Activated naive CD4-positive, alpha-beta T cell treated with anti-CD3 and anti-CD28 coated beads for 36 hours (primary cell): Measurements from ENCODE around the gene OR13H1. TPM values are rescaled to one million over a fixed set of nuclear protein-coding genes. Genes with fewer than 3 reads are reported as not detected.
"Not testable (repeated sequence)": the region's sequence is repeated elsewhere in the genome, so short reads cannot be mapped to it uniquely, and the experiment has no call there.

Experiments
- CTCF ChIA-PET: fragments of 350-600 bp; sonication (Branson Sonifier 250); formaldehyde crosslinking; loops from one replicate; lab custom pipeline; 2021; ENCODE audit warnings: antibody characterized with exemption; lab: Charles Lee
- DNase-seq: peaks from one replicate; pipeline ENCODE4 v3.0.0-alpha.2; 2020
- H3K27ac Mint-ChIP-seq: one replicate; pipeline ENCODE4 v1.8.0; 2021; ENCODE audit warnings: mild to moderate bottlenecking, mixed read lengths
- H3K27me3 Mint-ChIP-seq: one replicate; pipeline ENCODE4 v1.8.0; 2021; ENCODE audit warnings: low read depth, mixed read lengths
- H3K36me3 Mint-ChIP-seq: one replicate; pipeline ENCODE4 v1.8.0; 2021; ENCODE audit warnings: low read depth, mixed read lengths
- H3K4me1 Mint-ChIP-seq: one replicate; pipeline ENCODE4 v1.8.0; 2021; ENCODE audit warnings: low read depth, mixed read lengths
- H3K4me3 Mint-ChIP-seq: one replicate; pipeline ENCODE4 v1.8.0; 2021; ENCODE audit warnings: mild to moderate bottlenecking, moderate library complexity, mixed read lengths
- H3K9me3 Mint-ChIP-seq: one replicate; pipeline ENCODE4 v1.8.0; 2021; ENCODE audit warnings: mixed read lengths
- intact Hi-C: fragments of 100-400 bp; cut with micrococcal nuclease; formaldehyde crosslinking; loops from one replicate; pipeline ENCODE4 v1.15.1; 2023
- total RNA-seq, 2 experiments: library from RNA; stranded (reverse); gene quantifications; one replicate each; pipeline ENCODE4 v1.2.3, GENCODE V29; 2021

The OR13H1 gene, protein sequence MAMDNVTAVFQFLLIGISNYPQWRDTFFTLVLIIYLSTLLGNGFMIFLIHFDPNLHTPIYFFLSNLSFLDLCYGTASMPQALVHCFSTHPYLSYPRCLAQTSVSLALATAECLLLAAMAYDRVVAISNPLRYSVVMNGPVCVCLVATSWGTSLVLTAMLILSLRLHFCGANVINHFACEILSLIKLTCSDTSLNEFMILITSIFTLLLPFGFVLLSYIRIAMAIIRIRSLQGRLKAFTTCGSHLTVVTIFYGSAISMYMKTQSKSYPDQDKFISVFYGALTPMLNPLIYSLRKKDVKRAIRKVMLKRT
- total RNA-seq: not detected

DNA sequence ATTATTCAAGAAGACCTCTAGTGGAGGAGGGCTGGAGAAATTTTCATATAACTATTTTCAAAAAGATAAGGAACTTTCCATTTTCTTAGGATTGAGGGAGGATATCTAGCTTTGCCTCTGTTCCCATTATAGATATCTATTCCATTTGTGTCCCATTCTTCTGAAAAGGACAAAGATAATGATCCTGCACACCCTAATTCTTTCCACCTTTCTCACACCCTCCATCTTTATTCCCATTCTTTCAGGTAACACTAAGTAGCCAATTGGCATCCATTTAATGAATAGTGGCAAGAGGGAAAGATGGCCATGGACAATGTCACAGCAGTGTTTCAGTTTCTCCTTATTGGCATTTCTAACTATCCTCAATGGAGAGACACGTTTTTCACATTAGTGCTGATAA is at the start of gene OR13H1:
OR13H1 (plus strand) TSS at position 301 of the 400 bp plus-strand sequence; CDS start at position 301, 0 bp downstream.
- H3K27ac Mint-ChIP-seq: no peak within 1 kb of the TSS
- CTCF ChIA-PET: no interaction called here
- H3K4me1 Mint-ChIP-seq: no peaks in the 10 kb centered on the region
- H3K9me3 Mint-ChIP-seq: no peaks in the 10 kb centered on the region
- H3K27me3 Mint-ChIP-seq: peaks cover 6% of the 10 kb centered on the region
- DNase-seq: no peak
- H3K36me3 Mint-ChIP-seq: no peaks in the 10 kb centered on the region
- intact Hi-C loops: no loop called here
- H3K4me3 Mint-ChIP-seq: no peak within 1 kb of the TSS

DNA sequence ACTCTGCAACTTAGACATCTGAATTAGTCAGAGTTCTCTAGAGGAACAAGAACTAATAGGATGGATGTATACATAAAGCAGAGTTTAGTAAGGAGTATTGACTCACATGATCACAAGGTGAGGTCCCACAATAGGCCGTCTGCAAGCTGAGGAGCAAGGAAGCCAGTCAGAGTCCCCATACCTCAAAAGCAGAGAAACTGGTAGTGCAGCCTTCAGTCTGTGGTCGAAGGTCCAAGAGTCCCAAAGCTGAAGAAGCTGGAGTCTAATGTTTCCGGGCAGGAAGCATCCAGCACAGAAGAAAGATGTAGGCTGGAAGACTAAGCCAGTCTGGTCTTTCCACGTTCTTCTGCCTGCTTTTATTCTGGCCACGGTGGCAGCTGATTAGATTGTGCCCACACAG is 42.3 kb upstream of the OR13H1 start:
- H3K9me3 Mint-ChIP-seq, H3K36me3 Mint-ChIP-seq, intact Hi-C loops, H3K27ac Mint-ChIP-seq, DNase-seq, H3K27me3 Mint-ChIP-seq, H3K4me1 Mint-ChIP-seq, H3K4me3 Mint-ChIP-seq, CTCF ChIA-PET: not testable (repeated sequence)

DNA sequence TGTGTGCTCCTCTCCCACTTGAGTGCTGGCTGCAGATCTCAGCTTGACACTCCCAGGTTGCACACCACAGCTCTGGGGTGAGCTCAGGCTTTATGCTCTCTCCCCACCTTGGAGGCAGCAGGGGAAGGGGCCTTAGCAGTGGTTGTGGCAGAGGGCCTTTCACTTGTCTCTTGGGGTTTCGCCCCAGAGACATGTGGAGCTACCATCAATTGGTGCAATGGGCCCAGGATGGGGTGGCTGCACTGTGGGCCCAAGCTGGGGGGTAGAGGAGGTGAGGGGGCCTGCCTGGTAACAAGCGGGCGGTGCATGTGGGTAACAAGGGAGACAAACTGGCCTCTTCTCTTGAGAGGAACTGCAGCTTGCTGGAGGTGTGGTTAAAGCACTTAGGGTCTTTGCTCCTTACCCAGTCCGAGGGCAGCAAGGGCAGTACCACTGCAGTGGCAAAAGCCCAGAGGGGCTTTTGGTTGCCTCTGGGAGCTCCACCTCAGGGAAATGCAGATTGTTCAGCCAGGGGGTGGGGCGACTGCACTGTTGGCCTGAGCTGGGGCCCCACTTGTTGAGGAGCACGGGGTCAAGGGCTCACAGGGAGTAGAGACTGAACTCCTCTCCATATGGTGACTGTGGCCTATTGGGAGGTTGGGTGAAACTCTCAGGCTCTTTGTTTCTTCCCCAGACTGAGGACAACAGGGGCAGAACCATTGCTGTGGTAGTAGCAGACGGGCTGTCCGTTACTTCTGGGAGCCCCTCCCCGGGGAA is 30.5 kb upstream of the OR13H1 start:
- Mint-ChIP-seq H3K9me3 (no peaks in the 10 kb centered on the region), H3K4me3 (no peak overlapping the region), H3K4me1 (no peaks in the 10 kb centered on the region), H3K27me3 (peaks cover 6% of the 10 kb centered on the region), H3K27ac (no peak overlapping the region), H3K36me3 (no peaks in the 10 kb centered on the region)
- CTCF ChIA-PET: no interaction called here
- no peak for DNase-seq
- intact Hi-C loops: no loop called here

DNA sequence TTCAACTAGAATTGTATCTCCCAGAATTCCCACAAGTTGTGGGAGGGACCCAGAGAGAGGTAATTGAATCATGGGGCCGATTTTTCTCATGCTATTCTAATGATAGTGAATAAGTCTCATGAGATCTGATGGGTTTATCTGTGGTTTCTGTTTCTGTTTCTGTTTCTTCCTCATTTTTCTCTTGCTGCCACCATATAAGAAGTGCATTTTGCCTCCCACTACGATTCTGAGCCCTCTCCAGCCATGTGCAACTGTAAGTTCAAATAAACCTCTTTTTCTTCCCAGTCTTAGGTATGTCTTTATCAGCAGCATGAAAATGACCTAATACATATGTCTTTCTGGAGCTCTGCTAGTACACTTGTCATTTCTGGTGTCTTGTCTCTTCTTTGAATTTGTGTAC is 22.1 kb upstream of the OR13H1 start:
- DNase-seq: no peak
- intact Hi-C loops: no loop called here
- CTCF ChIA-PET: no interaction called here
- no peaks in the 10 kb centered on the region for H3K36me3 Mint-ChIP-seq
- H3K4me1 Mint-ChIP-seq: no peaks in the 10 kb centered on the region
- H3K27me3 Mint-ChIP-seq: peaks cover 6% of the 10 kb centered on the region
- H3K27ac Mint-ChIP-seq: no peak overlapping the region
- no peak overlapping the region for H3K4me3 Mint-ChIP-seq
- no peaks in the 10 kb centered on the region for H3K9me3 Mint-ChIP-seq

DNA sequence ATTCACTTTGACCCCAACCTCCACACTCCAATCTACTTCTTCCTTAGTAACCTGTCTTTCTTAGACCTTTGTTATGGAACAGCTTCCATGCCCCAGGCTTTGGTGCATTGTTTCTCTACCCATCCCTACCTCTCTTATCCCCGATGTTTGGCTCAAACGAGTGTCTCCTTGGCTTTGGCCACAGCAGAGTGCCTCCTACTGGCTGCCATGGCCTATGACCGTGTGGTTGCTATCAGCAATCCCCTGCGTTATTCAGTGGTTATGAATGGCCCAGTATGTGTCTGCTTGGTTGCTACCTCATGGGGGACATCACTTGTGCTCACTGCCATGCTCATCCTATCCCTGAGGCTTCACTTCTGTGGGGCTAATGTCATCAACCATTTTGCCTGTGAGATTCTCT is 344 bp downstream of the OR13H1 start:
- no peak overlapping the region for H3K4me3 Mint-ChIP-seq
- no peaks in the 10 kb centered on the region for H3K9me3 Mint-ChIP-seq
- intact Hi-C loops: no loop called here
- no peak overlapping the region for H3K27ac Mint-ChIP-seq
- DNase-seq: no peak
- peaks cover 6% of the 10 kb centered on the region for H3K27me3 Mint-ChIP-seq
- CTCF ChIA-PET: no interaction called here
- no peaks in the 10 kb centered on the region for H3K36me3 Mint-ChIP-seq
- H3K4me1 Mint-ChIP-seq: no peaks in the 10 kb centered on the region

DNA sequence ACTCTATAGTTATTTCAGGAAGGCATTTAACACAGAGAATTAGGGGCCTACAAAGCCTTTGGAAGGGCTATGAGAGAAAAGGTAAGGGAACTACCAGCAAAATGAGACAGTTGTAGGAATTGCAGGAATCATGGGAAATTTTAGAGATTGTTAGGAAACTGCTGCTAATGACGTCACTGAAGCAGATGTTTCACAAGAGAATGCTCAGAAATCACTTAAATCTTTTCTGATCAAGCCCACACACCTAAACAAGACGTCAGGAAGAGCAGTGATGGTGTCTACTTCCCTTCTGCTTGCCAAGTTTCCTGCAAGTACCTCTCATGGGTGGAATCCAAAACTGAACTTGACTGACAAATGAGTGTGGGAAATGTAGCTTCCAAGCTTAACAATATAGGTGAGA is 5.1 kb downstream of the OR13H1 start:
- DNase-seq: no peak
- Mint-ChIP-seq H3K4me3 (no peak overlapping the region), H3K27ac (no peak overlapping the region), H3K4me1 (no peaks in the 10 kb centered on the region), H3K27me3 (no peaks in the 10 kb centered on the region), H3K36me3 (no peaks in the 10 kb centered on the region), H3K9me3 (no peaks in the 10 kb centered on the region)
- CTCF ChIA-PET: no interaction called here
- intact Hi-C loops: no loop called here

DNA sequence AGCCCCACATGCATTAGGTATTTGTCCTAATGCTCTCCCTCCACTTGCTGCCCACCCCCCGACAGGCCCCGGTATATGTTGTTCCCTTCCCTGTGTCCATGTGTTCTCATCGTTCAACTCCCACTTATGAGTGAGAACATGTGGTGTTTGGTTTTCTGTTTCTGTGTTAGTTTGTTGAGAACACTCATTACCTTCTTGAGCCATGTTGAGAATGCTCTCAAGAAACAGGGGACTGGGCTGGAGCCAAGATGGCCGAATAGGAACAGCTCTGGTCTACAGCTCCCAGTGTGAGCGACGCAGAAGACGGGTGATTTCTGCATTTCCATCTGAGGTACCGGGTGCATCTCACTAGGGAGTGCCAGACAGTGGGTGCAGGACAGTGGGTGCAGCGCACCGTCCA is 8.6 kb downstream of the OR13H1 start:
- H3K9me3 Mint-ChIP-seq, H3K4me3 Mint-ChIP-seq, intact Hi-C loops, H3K36me3 Mint-ChIP-seq, H3K27ac Mint-ChIP-seq, DNase-seq, H3K4me1 Mint-ChIP-seq, CTCF ChIA-PET, H3K27me3 Mint-ChIP-seq: not testable (repeated sequence)

DNA sequence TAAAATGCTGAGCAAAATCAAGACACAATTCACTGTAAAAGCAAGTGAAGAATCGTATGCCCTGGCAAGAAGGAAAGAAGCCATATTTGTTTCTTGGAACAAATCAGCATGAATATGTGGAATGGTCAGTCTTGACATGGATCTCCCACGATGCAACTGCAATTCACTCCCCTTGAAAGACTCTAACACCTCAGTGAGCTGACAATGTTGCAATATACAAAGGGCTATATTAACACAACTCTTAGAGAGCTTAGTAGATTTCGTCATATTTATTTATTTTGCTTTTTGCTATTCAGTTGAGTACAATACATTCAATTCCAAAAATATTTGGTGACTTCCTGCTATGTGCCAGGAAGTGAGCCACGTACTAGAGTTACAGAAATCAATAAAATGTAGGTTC is 14.7 kb downstream of the OR13H1 start:
- CTCF ChIA-PET: no interaction called here
- no peaks in the 10 kb centered on the region for H3K4me1 Mint-ChIP-seq
- intact Hi-C loops: no loop called here
- no peak overlapping the region for H3K4me3 Mint-ChIP-seq
- H3K27ac Mint-ChIP-seq: no peak overlapping the region
- no peaks in the 10 kb centered on the region for H3K9me3 Mint-ChIP-seq
- no peak for DNase-seq
- H3K27me3 Mint-ChIP-seq: no peaks in the 10 kb centered on the region
- no peaks in the 10 kb centered on the region for H3K36me3 Mint-ChIP-seq

DNA sequence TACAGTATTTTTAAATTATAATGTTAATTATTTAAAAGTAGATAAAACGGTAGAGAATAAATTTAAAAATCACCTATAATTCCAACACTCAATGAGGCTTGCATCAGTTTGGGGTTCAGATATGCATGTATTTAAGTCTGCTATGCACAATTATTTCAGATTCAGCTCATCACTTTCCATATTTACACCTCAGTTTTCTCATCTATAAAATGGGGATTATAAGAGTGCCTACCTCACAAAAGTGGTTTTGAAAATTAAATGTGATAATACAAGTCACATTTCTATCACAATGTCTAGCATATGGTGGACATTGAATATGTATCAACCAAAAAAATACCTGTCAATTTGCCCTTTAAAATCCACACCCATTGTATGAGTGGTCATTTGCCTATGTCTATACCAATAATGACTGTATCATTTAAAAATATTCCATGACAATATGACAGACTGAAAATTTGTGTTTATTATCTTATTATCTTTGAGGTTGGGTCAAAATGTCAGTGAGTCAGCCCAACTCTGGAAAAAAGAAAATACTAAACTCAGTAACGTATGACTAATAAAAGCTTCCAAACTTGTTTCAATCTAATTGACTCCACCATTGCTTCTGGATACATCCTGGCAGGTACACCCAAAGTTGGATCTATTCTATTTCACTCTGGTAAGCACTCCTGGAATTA is 20.8 kb downstream of the OR13H1 start:
- intact Hi-C loops: no loop called here
- no peak overlapping the region for H3K27ac Mint-ChIP-seq
- no peaks in the 10 kb centered on the region for H3K9me3 Mint-ChIP-seq
- H3K27me3 Mint-ChIP-seq: peaks cover 2% of the 10 kb centered on the region
- CTCF ChIA-PET: no interaction called here
- DNase-seq: no peak
- no peaks in the 10 kb centered on the region for H3K36me3 Mint-ChIP-seq
- H3K4me1 Mint-ChIP-seq: no peaks in the 10 kb centered on the region
- no peak overlapping the region for H3K4me3 Mint-ChIP-seq

DNA sequence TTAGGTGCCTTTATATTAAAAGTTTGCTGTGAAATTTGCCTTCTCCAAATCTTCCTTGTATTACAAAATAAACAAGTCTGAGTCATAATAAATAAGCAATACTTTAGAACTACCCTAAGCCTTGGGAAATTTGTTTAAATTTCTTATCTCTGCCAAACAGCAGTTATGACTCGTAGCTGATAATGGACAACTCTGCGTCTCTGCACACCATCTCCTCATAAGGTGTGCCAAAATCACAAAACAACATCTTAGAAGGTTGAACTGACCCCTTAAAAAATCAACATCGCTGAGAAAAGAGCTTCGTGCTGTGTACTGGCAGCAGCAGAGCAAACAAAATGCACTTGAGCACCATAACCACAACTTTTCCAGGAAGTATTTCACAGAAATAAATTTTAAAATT is 22.0 kb downstream of the OR13H1 start:
- H3K4me3 Mint-ChIP-seq: no peak overlapping the region
- no peak for DNase-seq
- no peaks in the 10 kb centered on the region for H3K36me3 Mint-ChIP-seq
- H3K27ac Mint-ChIP-seq: no peak overlapping the region
- H3K9me3 Mint-ChIP-seq: no peaks in the 10 kb centered on the region
- intact Hi-C loops: no loop called here
- CTCF ChIA-PET: no interaction called here
- peaks cover 2% of the 10 kb centered on the region for H3K27me3 Mint-ChIP-seq
- no peaks in the 10 kb centered on the region for H3K4me1 Mint-ChIP-seq

DNA sequence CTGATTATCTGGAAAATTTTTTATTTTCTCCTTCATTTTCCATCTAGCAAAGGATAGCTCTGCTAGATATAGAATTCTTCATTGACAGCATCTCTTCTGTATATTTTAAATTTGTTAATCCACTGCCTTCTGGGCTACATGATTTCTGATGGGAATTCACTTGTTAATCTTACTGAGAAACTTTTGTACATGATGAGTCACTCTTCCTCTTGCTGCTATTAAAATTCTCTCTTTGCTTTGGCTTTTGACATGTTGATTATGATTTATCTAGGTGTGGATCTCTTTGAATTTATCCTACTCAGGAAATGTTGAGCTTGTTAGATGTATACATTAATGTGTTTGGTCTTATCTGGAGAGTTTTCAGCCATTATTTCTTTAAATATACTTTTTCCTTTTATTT is 27.5 kb downstream of the OR13H1 start:
- Mint-ChIP-seq H3K4me3 (no peak overlapping the region), H3K4me1 (no peaks in the 10 kb centered on the region), H3K27ac (no peak overlapping the region), H3K9me3 (no peaks in the 10 kb centered on the region), H3K27me3 (peaks cover 7% of the 10 kb centered on the region), H3K36me3 (no peaks in the 10 kb centered on the region)
- intact Hi-C loops: no loop called here
- CTCF ChIA-PET: no interaction called here
- DNase-seq: no peak

DNA sequence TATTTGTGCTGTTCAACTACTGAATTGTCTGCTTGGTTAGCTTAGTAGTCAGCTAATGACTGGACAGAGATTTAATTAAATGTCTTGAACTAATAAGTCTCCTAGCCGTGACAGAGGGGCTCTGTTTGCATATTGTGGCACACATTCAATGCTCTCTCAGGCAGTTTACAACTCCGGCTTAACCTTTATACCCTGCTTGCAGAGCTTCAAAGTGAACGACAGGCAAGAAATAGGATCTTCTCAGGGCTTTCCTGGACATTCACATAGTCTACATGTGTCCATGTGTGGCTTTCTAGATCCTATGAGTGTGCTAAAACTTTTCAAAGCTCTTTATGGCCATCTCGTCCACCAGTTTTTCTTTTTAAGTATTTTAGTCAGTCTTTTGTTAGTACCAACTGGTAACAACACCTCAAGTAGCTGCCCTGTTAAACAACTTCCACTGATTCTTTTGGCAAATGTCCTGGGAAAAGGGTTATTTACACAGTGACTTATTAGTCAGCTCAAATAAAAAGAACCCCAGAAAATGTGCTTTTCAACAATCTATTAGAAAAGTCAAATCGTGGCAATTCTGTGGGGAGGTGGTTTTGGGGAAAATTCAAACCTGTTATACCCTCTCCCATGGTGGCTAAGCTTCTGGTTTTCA is 28.6 kb downstream of the OR13H1 start:
- Mint-ChIP-seq H3K27me3 (peaks cover 7% of the 10 kb centered on the region), H3K27ac (no peak overlapping the region), H3K9me3 (no peaks in the 10 kb centered on the region), H3K4me1 (no peaks in the 10 kb centered on the region), H3K4me3 (no peak overlapping the region), H3K36me3 (no peaks in the 10 kb centered on the region)
- CTCF ChIA-PET: no interaction called here
- no peak for DNase-seq
- intact Hi-C loops: no loop called here
